Tibial nerve (tissue), 4 donors: ENCODE measurements around the gene CDKN2C.
"Not testable (repeated sequence)": the region's sequence is repeated elsewhere in the genome, so short reads cannot be mapped to it uniquely, and the experiment has no call there.

ENCODE experiments used
- CTCF ChIP-seq, 5 experiments: fragments of 200-600 bp in 3 of 5; fragments of 450-650 bp in 2 of 5; sonication (generic) in 3 of 5; IDR thresholded peaks; one replicate each; pipeline ENCODE4 v1.5.1; 2016 to 2019; ENCODE audit warnings: antibody characterized with exemption in 5 of 5, mild to moderate bottlenecking in 3 of 5, moderate library complexity in 2 of 5
- EP300 ChIP-seq, 2 donors: sonication (generic); formaldehyde crosslinking; IDR thresholded peaks; one replicate each; pipeline ENCODE4 v1.6.1; 2017; ENCODE audit warnings: antibody characterized with exemption in 2 of 2, mild to moderate bottlenecking in 1 of 2
- POLR2A ChIP-seq, 2 donors: fragments of 450-650 bp; IDR thresholded peaks; one replicate each; pipeline ENCODE4 v1.6.1; 2017; ENCODE audit warnings: antibody characterized with exemption in 2 of 2, mild to moderate bottlenecking in 2 of 2, moderate library complexity in 2 of 2

- not testable (repeated sequence) for TF ChIP-seq CTCF, EP300, POLR2A (IDR thresholded peaks at IDR 0.05)
These were observed 17.5 kb upstream of the CDKN2C start for GRCh38 chr1:50952566-50952965.
